HUDEP-2 (cell line): ENCODE data around the gene NISCH.
A peak's percentile ranks its signal among the peaks of the same experiment; 100 is the strongest.
"Not testable (repeated sequence)": the region's sequence is repeated elsewhere in the genome, so short reads cannot be mapped to it uniquely, and the experiment has no call there.

Source experiments
- DNase-seq, 76 experiments: peaks; one replicate each; lab custom pipeline; 2025; ENCODE audit not compliant: unreplicated experiment in 76 of 76; lab: John Stamatoyannopoulos, UW

The NISCH gene

GRCh38 chr3:52524258-52524751 is 68.9 kb downstream of the NISCH start:
- DNase-seq = no peak

- no peak for DNase-seq
These were observed 69.6 kb downstream of the NISCH start for GRCh38 chr3:52524752-52525679.

- no peak for DNase-seq
These were observed 70.5 kb downstream of the NISCH start for GRCh38 chr3:52525680-52526561.

GRCh38 chr3:52526671-52527038 is 71.3 kb downstream of the NISCH start:
- not testable (repeated sequence) for DNase-seq

GRCh38 chr3:52527039-52527731 is 71.8 kb downstream of the NISCH start:
- DNase-seq = no peak

GRCh38 chr3:52527732-52528585 is 72.6 kb downstream of the NISCH start:
- no peak for DNase-seq

GRCh38 chr3:52528586-52529375 is 73.4 kb downstream of the NISCH start:
- no peak for DNase-seq

GRCh38 chr3:52529376-52530333 is 74.3 kb downstream of the NISCH start:
- DNase-seq = no peak

- no peak for DNase-seq
These were observed 75.8 kb downstream of the NISCH start for GRCh38 chr3:52530918-52531826.

GRCh38 chr3:52531860-52532516 is 76.6 kb downstream of the NISCH start:
- DNase-seq = no peak

GRCh38 chr3:52532517-52532837 is 77.1 kb downstream of the NISCH start:
- peak in 68 of 76 experiments; percentile 4 to 73 (median 50) for DNase-seq

- peak in 24 of 76 experiments; percentile 7 to 64 (median 27) for DNase-seq
These were observed 77.6 kb downstream of the NISCH start for GRCh38 chr3:52532838-52533622.

GRCh38 chr3:52533623-52534280 is 78.3 kb downstream of the NISCH start, which contains the start of gene NT5DC2:
TSS of gene NT5DC2 (minus strand) at chr3:52533857. CDS start at chr3:52533737, 120 bp downstream.
- DNase-seq = peak in 60 of 76 experiments; percentile 7 to 79 (median 54)

- DNase-seq = no peak
These were observed 79.1 kb downstream of the NISCH start for GRCh38 chr3:52534281-52535183.
